Measurements from ENCODE around the gene ARL15. TPM values are rescaled to one million over a fixed set of nuclear protein-coding genes. Genes with fewer than 3 reads are reported as not detected.

ARL15 gene
- total and polyA plus RNA-seq, 9 of the 15 experiments (the other 6 are each of a cell fraction or from before 2014, with no cell fraction given): 18.5 to 80.4 (median 57.0) TPM

DNA sequence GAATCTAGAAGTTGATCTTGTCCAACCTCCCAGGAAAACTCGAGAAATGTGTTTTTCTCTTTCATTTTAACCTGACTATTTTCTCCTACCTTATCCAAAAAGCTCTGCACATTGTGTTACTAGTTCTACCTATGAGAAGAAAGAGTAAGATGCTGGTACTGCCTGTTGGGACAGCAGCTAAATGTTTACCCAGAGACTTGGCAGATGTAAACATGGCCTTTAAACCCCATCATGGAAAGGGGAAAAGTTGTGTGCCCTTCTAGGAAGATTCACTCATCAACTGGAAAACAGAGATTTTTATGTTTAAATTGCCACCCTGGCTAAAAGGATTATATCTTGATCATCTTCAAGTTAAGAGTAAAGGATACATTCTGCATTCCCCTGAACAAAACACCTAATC lies 3.5 kb downstream of the ARL15 start:
- peaks cover 98% of the 10 kb centered on the region for H3K79me2 ChIP-seq (ENCODE audit: control insufficient read depth, insufficient read depth, low read length)
- peak overlapping the region; percentile 19; the same call in 1 of the 3 replicates for H3K27ac ChIP-seq (ENCODE audit: extremely low read depth, low read depth, low read length)
- TF ChIP-seq FOXJ2 (tag; IDR thresholded peaks at IDR 0.05): no peak
- TF ChIP-seq MYC (IDR thresholded peaks at IDR 0.05; ENCODE audit: low read depth, low read length): no peak
- TF ChIP-seq MYC (CRISPR knock-in tag; IDR thresholded peaks at IDR 0.05; ENCODE audit: borderline replicate concordance, low read depth): no peak
- TF ChIP-seq ZNF76 (CRISPR knock-in tag; IDR thresholded peaks at IDR 0.05; ENCODE audit: borderline replicate concordance): no peak
- no peak for TF ChIP-seq SRSF7 (optimal IDR thresholded peaks at IDR 0.05; ENCODE audit: low read depth, low read length)
- TF ChIP-seq, protein P1, sequence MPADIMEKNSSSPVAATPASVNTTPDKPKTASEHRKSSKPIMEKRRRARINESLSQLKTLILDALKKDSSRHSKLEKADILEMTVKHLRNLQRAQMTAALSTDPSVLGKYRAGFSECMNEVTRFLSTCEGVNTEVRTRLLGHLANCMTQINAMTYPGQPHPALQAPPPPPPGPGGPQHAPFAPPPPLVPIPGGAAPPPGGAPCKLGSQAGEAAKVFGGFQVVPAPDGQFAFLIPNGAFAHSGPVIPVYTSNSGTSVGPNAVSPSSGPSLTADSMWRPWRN (IDR thresholded peaks at IDR 0.05; ENCODE audit: low read depth): no peak
- no peak for TF ChIP-seq ARNT (IDR thresholded peaks at IDR 0.05)
- TF ChIP-seq SMAD4 (CRISPR knock-in tag; conservative IDR thresholded peaks at IDR 0.05): no peak
- TF ChIP-seq, protein P2, sequence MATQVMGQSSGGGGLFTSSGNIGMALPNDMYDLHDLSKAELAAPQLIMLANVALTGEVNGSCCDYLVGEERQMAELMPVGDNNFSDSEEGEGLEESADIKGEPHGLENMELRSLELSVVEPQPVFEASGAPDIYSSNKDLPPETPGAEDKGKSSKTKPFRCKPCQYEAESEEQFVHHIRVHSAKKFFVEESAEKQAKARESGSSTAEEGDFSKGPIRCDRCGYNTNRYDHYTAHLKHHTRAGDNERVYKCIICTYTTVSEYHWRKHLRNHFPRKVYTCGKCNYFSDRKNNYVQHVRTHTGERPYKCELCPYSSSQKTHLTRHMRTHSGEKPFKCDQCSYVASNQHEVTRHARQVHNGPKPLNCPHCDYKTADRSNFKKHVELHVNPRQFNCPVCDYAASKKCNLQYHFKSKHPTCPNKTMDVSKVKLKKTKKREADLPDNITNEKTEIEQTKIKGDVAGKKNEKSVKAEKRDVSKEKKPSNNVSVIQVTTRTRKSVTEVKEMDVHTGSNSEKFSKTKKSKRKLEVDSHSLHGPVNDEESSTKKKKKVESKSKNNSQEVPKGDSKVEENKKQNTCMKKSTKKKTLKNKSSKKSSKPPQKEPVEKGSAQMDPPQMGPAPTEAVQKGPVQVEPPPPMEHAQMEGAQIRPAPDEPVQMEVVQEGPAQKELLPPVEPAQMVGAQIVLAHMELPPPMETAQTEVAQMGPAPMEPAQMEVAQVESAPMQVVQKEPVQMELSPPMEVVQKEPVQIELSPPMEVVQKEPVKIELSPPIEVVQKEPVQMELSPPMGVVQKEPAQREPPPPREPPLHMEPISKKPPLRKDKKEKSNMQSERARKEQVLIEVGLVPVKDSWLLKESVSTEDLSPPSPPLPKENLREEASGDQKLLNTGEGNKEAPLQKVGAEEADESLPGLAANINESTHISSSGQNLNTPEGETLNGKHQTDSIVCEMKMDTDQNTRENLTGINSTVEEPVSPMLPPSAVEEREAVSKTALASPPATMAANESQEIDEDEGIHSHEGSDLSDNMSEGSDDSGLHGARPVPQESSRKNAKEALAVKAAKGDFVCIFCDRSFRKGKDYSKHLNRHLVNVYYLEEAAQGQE (IDR thresholded peaks at IDR 0.05; ENCODE audit: borderline replicate concordance): 0 out of 2 replicates have a peak, but pooled peaks have one; percentile 6
- TF ChIP-seq, protein P2 (CRISPR knock-in tag; IDR thresholded peaks at IDR 0.05; ENCODE audit: low read depth): no peak
- no peak for TF ChIP-seq BRF1 (IDR thresholded peaks at IDR 0.05; ENCODE audit: borderline replicate concordance, extremely low read depth, insufficient read length)
- TF ChIP-seq, protein P3, sequence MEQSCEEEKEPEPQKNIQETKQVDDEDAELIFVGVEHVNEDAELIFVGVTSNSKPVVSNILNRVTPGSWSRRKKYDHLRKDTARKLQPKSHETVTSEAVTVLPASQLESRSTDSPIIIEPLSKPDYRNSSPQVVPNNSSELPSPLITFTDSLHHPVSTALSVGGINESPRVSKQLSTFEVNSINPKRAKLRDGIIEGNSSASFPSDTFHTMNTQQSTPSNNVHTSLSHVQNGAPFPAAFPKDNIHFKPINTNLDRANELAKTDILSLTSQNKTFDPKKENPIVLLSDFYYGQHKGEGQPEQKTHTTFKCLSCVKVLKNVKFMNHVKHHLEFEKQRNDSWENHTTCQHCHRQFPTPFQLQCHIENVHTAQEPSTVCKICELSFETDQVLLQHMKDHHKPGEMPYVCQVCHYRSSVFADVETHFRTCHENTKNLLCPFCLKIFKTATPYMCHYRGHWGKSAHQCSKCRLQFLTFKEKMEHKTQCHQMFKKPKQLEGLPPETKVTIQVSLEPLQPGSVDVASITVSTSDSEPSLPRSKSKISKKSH (CRISPR knock-in tag; IDR thresholded peaks at IDR 0.05): no peak
- TF ChIP-seq FOXK2 (conservative IDR thresholded peaks at IDR 0.05 in 1 of 2, IDR thresholded peaks at IDR 0.05 in 1 of 2; ENCODE audit: low read depth in 2 of 2): peak; percentile 51 to 62; a peak in 1 of 4 replicates

More for the DNA sequence above, 3.5 kb downstream of the ARL15 start:
- intact Hi-C loops (cut with micrococcal nuclease) (no loop called here), in situ Hi-C loops (cut with MboI) (loop anchor here (10.0 kb wide), 1 partner anchor 152 kb away; no protein-coding TSS in a partner anchor)
- no peaks in the 10 kb centered on the region for H3K9me3 ChIP-seq (replicated peaks; ENCODE audit: control insufficient read depth, insufficient read depth, low read depth, low read length)
- peak overlapping the region; percentile 75 for H3K4me3 ChIP-seq
- peaks cover 14% of the 10 kb centered on the region; the same call in 1 of the 2 replicates for H4K20me1 ChIP-seq (replicated peaks; ENCODE audit: control insufficient read depth, insufficient read depth, low read length)
- ATAC-seq (no peak), DNase-seq (ENCODE audit: extremely low read depth in 1 of 4, low spot score in 3 of 4) (no peak), FAIRE-seq (no peak)
- H3K4me1 ChIP-seq (replicated peaks in 1 of 2; ENCODE audit: control insufficient read depth in 2 of 2, insufficient read depth in 2 of 2, low read length in 2 of 2): peaks cover 8 to 29% of the 10 kb centered on the region in 2 experiments; a peak in 4 of 5 replicates
- ChIA-PET POLR2A (interaction anchor here (0.9 to 1.5 kb wide), 4 partner anchors 10 to 182 kb away, joined by 3 to 4 read pairs (median 4); no protein-coding TSS in a partner anchor), CTCF (ENCODE audit: low intra/inter-chr PET ratio) (no interaction called here)
- no peak overlapping the region for H2AFZ ChIP-seq (ENCODE audit: low read depth, low read length)
- WGBS (ENCODE audit: insufficient coverage, low coverage, missing lambda C conversion rate): 30% methylated on average over 1 of the region's 1 CpG
- BruUV-seq (replicated peaks): no TSS peak
- peak overlapping the region; percentile 68 for H3K4me2 ChIP-seq (ENCODE audit: insufficient read depth, low read length)
- H3K9ac ChIP-seq (ENCODE audit: insufficient read depth in 1 of 2, low read depth in 2 of 2, low read length in 2 of 2): peak overlapping the region in 1 of 2 experiments; percentile 88; a peak in 2 of 4 replicates
- H3K9me1 ChIP-seq (ENCODE audit: control insufficient read depth, insufficient read depth, low read length): no peaks in the 10 kb centered on the region
- no peaks in the 10 kb centered on the region for H3K27me3 ChIP-seq (ENCODE audit: control insufficient read depth in 2 of 2, insufficient read depth in 2 of 2, low read length in 2 of 2)
- H3K36me3 ChIP-seq (ENCODE audit: control insufficient read depth, insufficient read depth, low read length): peaks cover 4% of the 10 kb centered on the region; the same call in 1 of the 3 replicates

Measured in K562 (cell line).